Left ventricle myocardium inferior (tissue), 1 donor: Measurements from ENCODE around the gene AMOTL2. TPM values are rescaled to one million over a fixed set of nuclear protein-coding genes. Genes with fewer than 3 reads are reported as not detected.
A peak's percentile ranks its signal among the peaks of the same experiment; 100 is the strongest.

ENCODE experiments used
- DNase-seq: peaks from one replicate; pipeline ENCODE4 v3.0.0-alpha.2; 2020
- H3K27ac ChIP-seq: fragments of 200-600 bp; replicated peaks from 2 replicates; pipeline ENCODE4 v1.8.0; 2021
- H3K27me3 ChIP-seq: fragments of 200-600 bp; 2 replicates; pipeline ENCODE4 v1.8.0; 2021; ENCODE audit warnings: low read depth
- H3K36me3 ChIP-seq: fragments of 200-600 bp; 2 replicates; pipeline ENCODE4 v1.8.0; 2021
- H3K4me1 ChIP-seq: fragments of 200-600 bp; 2 replicates; pipeline ENCODE4 v1.8.0; 2021
- H3K4me3 ChIP-seq: fragments of 200-600 bp; 2 replicates; pipeline ENCODE4 v1.8.0; 2021; ENCODE audit warnings: mild to moderate bottlenecking, moderate library complexity
- H3K9me3 ChIP-seq: fragments of 200-600 bp; replicated peaks from 2 replicates; pipeline ENCODE4 v1.8.0; 2021
- intact Hi-C: fragments of 100-400 bp; cut with micrococcal nuclease; formaldehyde crosslinking; loops from one replicate; pipeline ENCODE4 v1.11.0; 2022
- total RNA-seq: library from RNA; stranded (reverse); fragmentation: NEBNext Ultra II Directional; extraction: Animal tissue kit (Norgen Biotek cat#: 25700); gene quantifications from one replicate; pipeline ENCODE4 v1.2.1, GENCODE V29; 2021
- TF ChIP-seq, protein P1 (sequence below): fragments of 200-600 bp; IDR thresholded peaks from 2 replicates; pipeline ENCODE4 v1.8.0; 2021; ENCODE audit warnings: antibody characterized with exemption, mild to moderate bottlenecking, borderline replicate concordance
- donor health status: DM: no; HTN: yes; CAD: no; lungs with severe emphysema.

The AMOTL2 gene
- total RNA-seq, 1 donor from 2014 or later, result 44.4 TPM

DNA sequence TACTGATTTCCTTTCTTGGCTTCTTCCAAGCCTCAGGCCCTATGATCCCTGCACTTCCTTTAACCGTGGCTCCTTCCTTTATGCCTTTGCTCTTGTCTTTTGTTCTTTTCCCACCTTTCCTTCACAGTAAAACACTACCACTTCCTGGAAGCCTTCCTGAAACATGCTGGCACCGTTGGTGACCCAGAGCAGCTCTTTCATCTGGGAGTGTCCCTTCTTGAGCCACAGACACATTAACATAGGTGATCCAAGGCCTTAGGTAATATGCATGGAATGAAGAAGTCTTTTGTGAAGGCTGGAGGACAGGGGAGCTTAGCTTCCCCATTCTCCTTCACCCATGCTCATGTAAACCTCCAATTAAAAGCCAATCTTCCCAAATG is 39.4 kb downstream of the AMOTL2 start:
- DNase-seq, result no peak
- Histone ChIP-seq H3K27ac (peak overlapping the region; percentile 77), H3K9me3 (no peaks in the 10 kb centered on the region), H3K4me3 (no peak overlapping the region), H3K36me3 (no peaks in the 10 kb centered on the region), H3K27me3 (no peaks in the 10 kb centered on the region), H3K4me1 (peaks cover 62% of the 10 kb centered on the region)
- intact Hi-C loops, result no loop called here
- TF ChIP-seq, protein P1, sequence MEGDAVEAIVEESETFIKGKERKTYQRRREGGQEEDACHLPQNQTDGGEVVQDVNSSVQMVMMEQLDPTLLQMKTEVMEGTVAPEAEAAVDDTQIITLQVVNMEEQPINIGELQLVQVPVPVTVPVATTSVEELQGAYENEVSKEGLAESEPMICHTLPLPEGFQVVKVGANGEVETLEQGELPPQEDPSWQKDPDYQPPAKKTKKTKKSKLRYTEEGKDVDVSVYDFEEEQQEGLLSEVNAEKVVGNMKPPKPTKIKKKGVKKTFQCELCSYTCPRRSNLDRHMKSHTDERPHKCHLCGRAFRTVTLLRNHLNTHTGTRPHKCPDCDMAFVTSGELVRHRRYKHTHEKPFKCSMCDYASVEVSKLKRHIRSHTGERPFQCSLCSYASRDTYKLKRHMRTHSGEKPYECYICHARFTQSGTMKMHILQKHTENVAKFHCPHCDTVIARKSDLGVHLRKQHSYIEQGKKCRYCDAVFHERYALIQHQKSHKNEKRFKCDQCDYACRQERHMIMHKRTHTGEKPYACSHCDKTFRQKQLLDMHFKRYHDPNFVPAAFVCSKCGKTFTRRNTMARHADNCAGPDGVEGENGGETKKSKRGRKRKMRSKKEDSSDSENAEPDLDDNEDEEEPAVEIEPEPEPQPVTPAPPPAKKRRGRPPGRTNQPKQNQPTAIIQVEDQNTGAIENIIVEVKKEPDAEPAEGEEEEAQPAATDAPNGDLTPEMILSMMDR, result no peak

GRCh38 chr3:134334231-134334900 is 39.9 kb downstream of the AMOTL2 start:
- DNase-seq, result no peak
- peaks cover 62% of the 10 kb centered on the region for H3K4me1 ChIP-seq

DNA sequence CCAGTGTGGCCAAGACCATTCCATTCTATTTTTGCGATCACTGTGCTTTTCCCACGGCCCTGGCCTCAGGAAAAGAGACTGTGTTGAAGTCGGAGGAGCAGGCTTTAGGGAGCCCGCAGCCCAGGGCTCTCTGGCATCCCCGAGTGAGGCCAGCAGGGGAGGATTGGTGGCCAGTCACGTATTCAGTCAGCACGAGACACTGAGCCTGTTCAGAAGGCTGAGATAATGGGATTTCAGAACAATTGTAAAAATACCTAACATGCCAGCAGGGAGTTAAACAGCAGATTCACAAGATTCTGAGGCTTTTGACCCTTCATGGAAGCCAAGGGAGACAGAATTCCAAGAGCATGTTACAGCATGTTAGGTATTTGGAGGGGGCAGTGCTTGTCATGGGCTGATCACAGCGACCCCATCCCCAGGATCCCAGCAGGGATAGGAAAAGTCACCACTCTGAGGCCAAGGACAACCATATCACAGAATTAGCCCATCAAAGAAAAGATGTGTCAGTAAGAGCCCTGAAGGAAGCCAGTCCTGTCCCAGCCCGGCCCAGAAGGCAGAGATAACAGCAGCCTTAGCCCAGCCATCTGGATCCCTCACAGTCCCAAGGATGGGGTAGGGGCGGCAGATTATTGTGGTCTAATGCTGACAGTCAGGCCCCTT is 40.6 kb downstream of the AMOTL2 start:
- H3K4me1 ChIP-seq, result peaks cover 62% of the 10 kb centered on the region
- intact Hi-C loops, result no loop called here
- no peak for DNase-seq

More at GRCh38 chr3:134334231-134334900, 39.9 kb downstream of the AMOTL2 start:
- no peaks in the 10 kb centered on the region for H3K27me3 ChIP-seq
- H3K9me3 ChIP-seq, result no peaks in the 10 kb centered on the region
- TF ChIP-seq, protein P1, result no peak
- peak overlapping the region; percentile 77 for H3K27ac ChIP-seq
- intact Hi-C loops, result no loop called here
- no peaks in the 10 kb centered on the region for H3K36me3 ChIP-seq
- no peak overlapping the region for H3K4me3 ChIP-seq

DNA sequence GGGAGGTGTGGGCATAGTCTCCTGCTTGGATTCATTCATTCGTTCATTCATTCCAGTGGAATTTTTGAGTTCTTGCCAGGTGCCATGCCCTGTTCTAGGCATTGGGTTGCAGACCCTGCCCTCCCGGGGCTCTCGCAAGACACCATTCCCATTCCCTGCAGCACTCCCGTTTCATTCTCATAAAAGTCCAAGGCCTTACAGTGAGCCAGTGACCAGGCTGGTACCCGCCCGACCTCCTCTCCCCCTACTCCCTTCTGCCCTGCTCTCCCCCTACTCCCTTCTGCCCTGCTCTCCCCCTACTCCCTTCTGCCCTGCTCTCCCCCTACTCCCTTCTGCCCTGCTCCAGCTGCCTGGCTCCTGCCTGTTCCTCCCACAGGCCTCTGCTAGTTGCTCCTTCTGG is 41.9 kb downstream of the AMOTL2 start:
- no peaks in the 10 kb centered on the region for H3K36me3 ChIP-seq
- H3K27me3 ChIP-seq, result no peaks in the 10 kb centered on the region
- no peak overlapping the region for H3K4me3 ChIP-seq
- H3K9me3 ChIP-seq, result no peaks in the 10 kb centered on the region
- TF ChIP-seq, protein P1, result no peak
- H3K27ac ChIP-seq, result peak overlapping the region; percentile 55
- intact Hi-C loops, result no loop called here
- peaks cover 69% of the 10 kb centered on the region for H3K4me1 ChIP-seq
- no peak for DNase-seq

More for the DNA sequence above, 40.6 kb downstream of the AMOTL2 start:
- H3K9me3 ChIP-seq, result no peaks in the 10 kb centered on the region
- H3K27ac ChIP-seq, result peak overlapping the region; percentile 77
- H3K4me3 ChIP-seq, result no peak overlapping the region
- TF ChIP-seq, protein P1, result peak; percentile 29
- no peaks in the 10 kb centered on the region for H3K27me3 ChIP-seq
- H3K36me3 ChIP-seq, result no peaks in the 10 kb centered on the region

GRCh38 chr3:134331811-134332199 is 42.4 kb downstream of the AMOTL2 start:
- TF ChIP-seq, protein P1, result no peak
- no peak for DNase-seq
- H3K9me3 ChIP-seq, result no peaks in the 10 kb centered on the region
- no peaks in the 10 kb centered on the region for H3K36me3 ChIP-seq
- peak overlapping the region; percentile 55 for H3K27ac ChIP-seq
- intact Hi-C loops, result no loop called here
- peaks cover 69% of the 10 kb centered on the region for H3K4me1 ChIP-seq
- no peak overlapping the region for H3K4me3 ChIP-seq
- H3K27me3 ChIP-seq, result no peaks in the 10 kb centered on the region
